GM23248 (cell line): Measurements from ENCODE around the gene TCP11.

Experiments
- EZH2 ChIP-seq: fragments of 200-600 bp; sonication (generic); IDR thresholded peaks from 2 replicates; pipeline ENCODE4 v1.6.1; 2018; ENCODE audit warnings: antibody characterized with exemption, mild to moderate bottlenecking; ENCODE audit not compliant: insufficient read depth, poor library complexity, severe bottlenecking
- EZH2phosphoT487 ChIP-seq: fragments of 200-600 bp; sonication (generic); IDR thresholded peaks from 2 replicates; pipeline ENCODE4 v1.6.1; 2018; ENCODE audit warnings: antibody characterized with exemption, moderate library complexity, mild to moderate bottlenecking, low read depth; ENCODE audit not compliant: insufficient read depth

DNA sequence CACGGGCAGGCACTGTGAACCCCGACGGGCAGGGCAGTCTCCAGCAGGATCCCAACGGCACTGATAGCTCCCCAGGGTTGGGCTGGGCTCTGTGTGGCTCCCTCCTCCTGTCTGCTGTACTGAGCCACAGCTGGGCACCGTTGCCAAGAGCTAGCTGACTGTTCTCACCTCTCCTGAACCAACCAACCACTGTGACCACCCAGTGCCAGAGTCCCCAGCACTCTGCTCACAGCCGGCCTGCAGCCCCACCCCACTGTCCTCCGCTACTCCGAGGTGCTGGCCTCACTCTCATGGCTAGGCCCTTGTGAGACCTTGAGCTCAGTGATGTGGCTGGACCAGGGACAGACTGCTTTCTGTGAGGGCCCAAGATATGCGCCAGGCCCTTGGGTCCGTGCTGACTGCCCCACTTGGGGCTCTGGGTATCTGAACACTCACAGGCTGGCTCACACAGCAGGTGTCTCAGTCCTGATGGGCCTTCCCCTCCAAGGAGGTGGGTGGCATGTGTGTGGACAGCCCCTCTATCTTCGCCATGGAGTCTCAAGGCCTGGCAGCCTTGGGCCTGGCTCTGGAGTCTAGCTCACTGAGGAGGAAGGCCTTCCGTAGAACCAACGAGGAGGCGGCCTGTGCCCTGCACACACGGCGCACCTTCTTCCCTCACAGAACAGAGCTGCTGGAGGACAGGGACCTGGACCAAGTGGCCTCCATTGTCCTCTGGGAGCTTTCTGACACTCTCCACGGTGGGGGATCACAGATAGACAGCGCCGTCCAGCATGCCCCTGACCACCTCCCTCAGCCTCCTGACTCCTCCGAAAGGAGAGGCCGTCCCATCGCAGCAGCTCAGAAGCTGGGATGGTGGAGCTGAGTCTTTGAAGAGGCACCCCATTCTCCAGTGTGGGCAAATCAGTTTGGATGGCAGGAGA lies 53.5 kb downstream of the TCP11 start:
- TF ChIP-seq EZH2phosphoT487 (no peak), EZH2 (no peak)
